ENCODE data around the gene LPP.

Gene LPP

GRCh38 chr3:188229726-188230125 is 75.8 kb downstream of the LPP start:
- DNase-seq = no peak

GRCh38 chr3:188230962-188231361 is 77.0 kb downstream of the LPP start:
- DNase-seq = no peak

- DNase-seq = no peak
Measured at GRCh38 chr3:188231456-188231855, 77.5 kb downstream of the LPP start.

GRCh38 chr3:188232656-188233055 is 78.7 kb downstream of the LPP start:
- no peak for DNase-seq

GRCh38 chr3:188233320-188233719 is 79.4 kb downstream of the LPP start:
- no peak for DNase-seq

GRCh38 chr3:188234132-188234531 is 80.2 kb downstream of the LPP start:
- no peak for DNase-seq

- no peak for DNase-seq
Measured at GRCh38 chr3:188236271-188236670, 82.3 kb downstream of the LPP start.

- no peak for DNase-seq
Measured at GRCh38 chr3:188239035-188239434, 85.1 kb downstream of the LPP start.

GRCh38 chr3:188239577-188239976 is 85.6 kb downstream of the LPP start:
- DNase-seq = no peak

GRCh38 chr3:188240189-188240981 is 86.4 kb downstream of the LPP start:
- no peak for DNase-seq

- no peak for DNase-seq
Measured at GRCh38 chr3:188241072-188241471, 87.1 kb downstream of the LPP start.

- DNase-seq = no peak
Measured at GRCh38 chr3:188241883-188242282, 87.9 kb downstream of the LPP start.

GRCh38 chr3:188242436-188243123 is 88.6 kb downstream of the LPP start:
- DNase-seq = no peak

GRCh38 chr3:188243124-188243795 is 89.3 kb downstream of the LPP start:
- no peak for DNase-seq

GRCh38 chr3:188244395-188244861 is 90.5 kb downstream of the LPP start:
- no peak for DNase-seq

- no peak for DNase-seq
Measured at GRCh38 chr3:188246905-188247304, 92.9 kb downstream of the LPP start.

- DNase-seq = no peak
Measured at GRCh38 chr3:188248036-188248561, 94.1 kb downstream of the LPP start.

- no peak for DNase-seq
Measured at GRCh38 chr3:188253123-188253793, 99.3 kb downstream of the LPP start.

- no peak for DNase-seq
Measured at GRCh38 chr3:188253800-188254452, 100.0 kb downstream of the LPP start.

- no peak for DNase-seq
Measured at GRCh38 chr3:188254520-188255070, 100.6 kb downstream of the LPP start.

- DNase-seq = no peak
Measured at GRCh38 chr3:188255190-188255589, 101.2 kb downstream of the LPP start.

GRCh38 chr3:188256758-188257157 is 102.8 kb downstream of the LPP start:
- DNase-seq = no peak

All from NCI-H1092 (cell line).